ENCODE measurements around the gene RNF17. TPM values are rescaled to one million over a fixed set of nuclear protein-coding genes. Genes with fewer than 3 reads are reported as not detected.

Gene RNF17
- total and polyA plus RNA-seq, 2 of the 8 experiments (the other 6 are each of a cell fraction or from before 2014, with no cell fraction given) = not detected

- Histone ChIP-seq H2BK12ac (ENCODE audit: low read depth, low read length) (no peak overlapping the region), H2AK5ac (ENCODE audit: low read depth, low read length) (no peak overlapping the region), H2BK5ac (ENCODE audit: low read depth, low read length) (no peak overlapping the region), H3K79me2 (ENCODE audit: control insufficient read depth in 1 of 2, insufficient read depth in 2 of 2, low read length in 2 of 2) (no peaks in the 10 kb centered on the region), H3K4ac (replicated peaks; ENCODE audit: insufficient read length, low read depth, low read length) (no peak overlapping the region), H3K23ac (ENCODE audit: insufficient read length) (no peak overlapping the region), H3K18ac (ENCODE audit: extremely low read depth, low read length) (no peak overlapping the region), H2AFZ (ENCODE audit: low read length) (no peak overlapping the region), H3K23me2 (ENCODE audit: low read depth, low read length) (no peaks in the 10 kb centered on the region), H4K91ac (replicated peaks; ENCODE audit: insufficient read length, low read length) (no peak overlapping the region), H3K27me3 (replicated peaks in 1 of 4; ENCODE audit: control insufficient read depth in 3 of 4, extremely low read depth in 1 of 4, insufficient read depth in 3 of 4, low read length in 3 of 4) (no peaks in the 10 kb centered on the region), H3K14ac (ENCODE audit: insufficient read length) (no peak overlapping the region), H2BK20ac (ENCODE audit: low read length) (no peak overlapping the region), H3K4me1 (replicated peaks in 1 of 4; ENCODE audit: control insufficient read depth in 3 of 4, insufficient read depth in 4 of 4, low read length in 3 of 4) (no peaks in the 10 kb centered on the region), H3K4me2 (ENCODE audit: insufficient read depth in 1 of 2, low read depth in 2 of 2, low read length in 2 of 2) (no peak overlapping the region), H3K79me1 (ENCODE audit: low read depth, low read length) (no peaks in the 10 kb centered on the region), H3K36me3 (ENCODE audit: control insufficient read depth in 2 of 4, insufficient read depth in 4 of 4, low read length in 3 of 4) (no peaks in the 10 kb centered on the region), H2BK15ac (ENCODE audit: low read length) (no peak overlapping the region), H3K56ac (replicated peaks; ENCODE audit: insufficient read length, low read depth, low read length) (no peak overlapping the region), H3K27ac (ENCODE audit: low read depth, low read length) (no peak overlapping the region), H4K5ac (ENCODE audit: insufficient read length, low read depth, low read length) (no peak overlapping the region), H2BK120ac (replicated peaks; ENCODE audit: low read depth, low read length) (no peak overlapping the region), H4K8ac (ENCODE audit: extremely low read depth, insufficient read depth, low read length) (no peak overlapping the region), H3K9me3 (ENCODE audit: insufficient read depth in 2 of 2, low read depth in 1 of 2, low read length in 1 of 2) (no peaks in the 10 kb centered on the region), H4K20me1 (replicated peaks in 1 of 2; ENCODE audit: control insufficient read depth in 1 of 2, insufficient read depth in 2 of 2, low read length in 2 of 2) (no peaks in the 10 kb centered on the region), H3K9ac (replicated peaks in 1 of 4; ENCODE audit: extremely low read depth in 1 of 4, low read depth in 3 of 4, low read length in 3 of 4) (no peak overlapping the region), H3K4me3 (ENCODE audit: extremely low read depth in 1 of 4, insufficient read depth in 2 of 4, low read depth in 3 of 4, low read length in 4 of 4) (no peak overlapping the region)
- FAIRE-seq (no peak), DNase-seq (ENCODE audit: low read depth in 1 of 2, low spot score in 2 of 2) (no peak)
- POLR2A ChIA-PET (ENCODE audit: partially characterized antibody) = no interaction called here
- WGBS, 2 experiments (ENCODE audit: extremely low coverage in 1 of 2, insufficient coverage in 1 of 2, insufficient read length in 1 of 2, insufficient replicate concordance in 2 of 2, low coverage in 1 of 2, low lambda C conversion rate in 2 of 2, missing lambda C conversion rate in 1 of 2) = 88% methylated on average over 4 of the region's 4 CpGs; no CpG with 5 or more reads in 1 of the 2 experiments
- TF ChIP-seq CHD2 (IDR thresholded peaks at IDR 0.05; ENCODE audit: low read length) (no peak), HDAC2 (IDR thresholded peaks at IDR 0.05; ENCODE audit: borderline replicate concordance in 1 of 2, low read depth in 2 of 2, low read length in 2 of 2) (no peak), TCF12 (IDR thresholded peaks at IDR 0.05; ENCODE audit: low read depth, low read length) (no peak)
- CTCF ChIA-PET (ENCODE audit: partially characterized antibody) = interaction anchor here (0.6 to 1.9 kb wide), 5 partner anchors 8 to 106 kb away, joined by 3 to 8 read pairs (median 4); no protein-coding TSS in a partner anchor
These were observed 29.0 kb upstream of the RNF17 start for GRCh38 chr13:24734950-24735349.
